ENCODE measurements around the gene C3orf18. TPM values are rescaled to one million over a fixed set of nuclear protein-coding genes. Genes with fewer than 3 reads are reported as not detected.

The C3orf18 gene
- total RNA-seq, 1 experiment from 2014 or later: 7.1 TPM

GRCh38 chr3:50533807-50534461 is 33.6 kb downstream of the C3orf18 start:
- no peak overlapping the region for H3K23ac ChIP-seq (ENCODE audit: insufficient read length, low read depth, low read length)
- H3K56ac ChIP-seq (ENCODE audit: insufficient read length, low read depth, low read length): no peak overlapping the region
- H3K14ac ChIP-seq (ENCODE audit: insufficient read depth, low read length): no peak overlapping the region
- H4K20me1 ChIP-seq (ENCODE audit: control insufficient read depth, insufficient read depth, insufficient read length): no peaks in the 10 kb centered on the region
- H2BK5ac ChIP-seq (ENCODE audit: insufficient read length, low read length): no peak overlapping the region
- H3K18ac ChIP-seq (ENCODE audit: insufficient read length, low read depth, low read length): no peak overlapping the region
- no peak overlapping the region for H2BK20ac ChIP-seq (ENCODE audit: low read depth, low read length, poor library complexity, severe bottlenecking)
- H3K4me1 ChIP-seq (ENCODE audit: insufficient read depth, low read length): no peaks in the 10 kb centered on the region
- Mint-ChIP-seq H3K4me3 (no peak overlapping the region), H3K9me3 (no peaks in the 10 kb centered on the region; a peak in 1 of 5 replicates), H3K27me3 (ENCODE audit: low read depth) (peaks cover 24% of the 10 kb centered on the region), H3K36me3 (ENCODE audit: insufficient read depth in 1 of 3, low read depth in 3 of 3) (no peaks in the 10 kb centered on the region; a peak in 1 of 7 replicates), H3K27ac (no peak overlapping the region; a peak in 1 of 7 replicates), H3K4me1 (peaks cover 56 to 66% of the 10 kb centered on the region in 2 experiments)
- TF ChIP-seq, protein P1, sequence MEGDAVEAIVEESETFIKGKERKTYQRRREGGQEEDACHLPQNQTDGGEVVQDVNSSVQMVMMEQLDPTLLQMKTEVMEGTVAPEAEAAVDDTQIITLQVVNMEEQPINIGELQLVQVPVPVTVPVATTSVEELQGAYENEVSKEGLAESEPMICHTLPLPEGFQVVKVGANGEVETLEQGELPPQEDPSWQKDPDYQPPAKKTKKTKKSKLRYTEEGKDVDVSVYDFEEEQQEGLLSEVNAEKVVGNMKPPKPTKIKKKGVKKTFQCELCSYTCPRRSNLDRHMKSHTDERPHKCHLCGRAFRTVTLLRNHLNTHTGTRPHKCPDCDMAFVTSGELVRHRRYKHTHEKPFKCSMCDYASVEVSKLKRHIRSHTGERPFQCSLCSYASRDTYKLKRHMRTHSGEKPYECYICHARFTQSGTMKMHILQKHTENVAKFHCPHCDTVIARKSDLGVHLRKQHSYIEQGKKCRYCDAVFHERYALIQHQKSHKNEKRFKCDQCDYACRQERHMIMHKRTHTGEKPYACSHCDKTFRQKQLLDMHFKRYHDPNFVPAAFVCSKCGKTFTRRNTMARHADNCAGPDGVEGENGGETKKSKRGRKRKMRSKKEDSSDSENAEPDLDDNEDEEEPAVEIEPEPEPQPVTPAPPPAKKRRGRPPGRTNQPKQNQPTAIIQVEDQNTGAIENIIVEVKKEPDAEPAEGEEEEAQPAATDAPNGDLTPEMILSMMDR (conservative IDR thresholded peaks at IDR 0.05): no peak
- no peak overlapping the region for H3K4me2 ChIP-seq (ENCODE audit: insufficient read depth, insufficient read length, low read length)
- H2AK5ac ChIP-seq (ENCODE audit: insufficient read length, low read length): no peak overlapping the region
- H2AFZ ChIP-seq (ENCODE audit: low read length): no peak overlapping the region
- no peaks in the 10 kb centered on the region for H3K79me1 ChIP-seq (ENCODE audit: insufficient read depth, low read depth, low read length, poor library complexity, severe bottlenecking)
- peaks cover 3% of the 10 kb centered on the region; the same call in 1 of the 2 replicates for H3K27me3 ChIP-seq (ENCODE audit: insufficient read depth, low read length)
- H2BK120ac ChIP-seq (ENCODE audit: low read depth, low read length, poor library complexity, severe bottlenecking): no peak overlapping the region
- H3T11ph ChIP-seq (ENCODE audit: low read length): no peak overlapping the region
- no CpG with 5 or more reads among the region's 9 CpGs for WGBS (ENCODE audit: extremely low coverage, insufficient read length, low lambda C conversion rate)
- no peak overlapping the region for H2BK12ac ChIP-seq (ENCODE audit: insufficient read length, low read depth, low read length)
- H3K9me3 ChIP-seq (ENCODE audit: control insufficient read depth, low read depth, low read length): no peaks in the 10 kb centered on the region
- no peak overlapping the region for H3K27ac ChIP-seq (ENCODE audit: insufficient read length, low read depth, low read length)
- no peak overlapping the region for H3K4ac ChIP-seq (ENCODE audit: low read depth, low read length)
- no peak for DNase-seq
- no peaks in the 10 kb centered on the region for H3K23me2 ChIP-seq (ENCODE audit: insufficient read length, low read depth, low read length, poor library complexity, severe bottlenecking)
- no peak overlapping the region for H2BK15ac ChIP-seq (ENCODE audit: low read depth, low read length)
- no peaks in the 10 kb centered on the region for H3K79me2 ChIP-seq (ENCODE audit: insufficient read depth, low read length)
- no peak overlapping the region for H4K8ac ChIP-seq (replicated peaks; ENCODE audit: insufficient read length, low read depth, low read length)
- H3K9ac ChIP-seq (ENCODE audit: extremely low read depth, insufficient read length, low read length): no peak overlapping the region
- H4K5ac ChIP-seq (ENCODE audit: insufficient read length, low read depth, low read length): no peak overlapping the region
- no peak overlapping the region for H4K91ac ChIP-seq (ENCODE audit: insufficient read length, low read depth, low read length)

All from H9 (cell line).